ENCODE data around the gene TMEM92.
"Not testable (repeated sequence)": the region's sequence is repeated elsewhere in the genome, so short reads cannot be mapped to it uniquely, and the experiment has no call there.

Gene TMEM92

GRCh38 chr17:50301891-50302584 lies 27.8 kb downstream of the TMEM92 start:
- no peak for DNase-seq

GRCh38 chr17:50303051-50303450 lies 28.8 kb downstream of the TMEM92 start:
- no peak for DNase-seq

GRCh38 chr17:50303596-50303995 lies 29.3 kb downstream of the TMEM92 start:
- no peak for DNase-seq

GRCh38 chr17:50304781-50305404 lies 30.6 kb downstream of the TMEM92 start:
- peak; percentile 51 for DNase-seq

- DNase-seq, result no peak
Measured at GRCh38 chr17:50307654-50308053, 33.4 kb downstream of the TMEM92 start.

GRCh38 chr17:50308666-50309065 lies 34.4 kb downstream of the TMEM92 start:
- DNase-seq, result no peak

DNA sequence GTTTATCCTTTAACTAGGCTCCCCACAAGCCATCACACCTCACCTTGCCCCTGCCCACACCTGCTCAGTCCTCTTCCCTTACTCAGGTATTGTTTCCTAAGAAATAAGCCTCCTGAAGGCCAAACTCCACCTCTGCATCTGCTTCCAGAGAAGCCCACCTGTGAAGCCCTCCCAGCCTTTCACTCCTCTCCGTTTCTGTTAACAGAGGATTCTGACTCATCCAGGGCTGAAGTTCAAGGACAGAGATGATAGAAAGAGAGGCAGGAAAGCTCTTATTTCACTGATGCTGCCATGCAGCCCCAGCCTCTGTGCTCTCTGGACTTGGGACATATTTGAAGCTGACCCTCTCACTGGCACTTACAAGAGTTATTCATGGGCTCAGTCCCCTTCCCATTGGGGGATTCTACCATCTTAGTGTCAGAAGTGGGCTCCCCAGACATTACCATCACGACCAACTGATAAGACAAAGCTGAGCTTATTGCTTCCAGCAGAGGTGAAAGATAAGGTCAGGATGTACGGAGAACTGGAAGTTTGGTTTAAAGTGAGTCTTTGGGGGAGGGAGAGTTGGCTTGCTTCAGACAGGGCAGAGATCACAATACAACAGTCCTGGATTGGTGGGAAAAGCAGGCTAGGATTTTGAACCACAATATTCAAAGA lies 36.3 kb downstream of the TMEM92 start:
- no peak for DNase-seq

DNA sequence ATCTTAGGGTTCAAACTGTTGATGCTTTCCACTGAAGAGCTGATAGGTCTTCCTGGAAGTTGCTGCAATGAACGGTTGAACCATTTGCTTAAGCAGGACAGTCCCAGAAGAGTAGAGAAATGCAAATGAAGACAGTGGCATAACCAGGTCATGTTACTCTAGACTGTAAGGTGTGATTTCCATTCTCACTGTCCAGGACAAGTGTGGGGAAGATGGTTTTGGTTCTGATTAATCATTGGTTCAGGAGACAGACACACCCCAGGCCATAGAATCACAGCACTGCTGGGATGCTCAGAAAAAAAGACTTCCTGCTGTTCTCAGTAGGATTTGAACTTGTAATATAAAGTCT lies 36.8 kb downstream of the TMEM92 start:
- DNase-seq, result no peak

DNA sequence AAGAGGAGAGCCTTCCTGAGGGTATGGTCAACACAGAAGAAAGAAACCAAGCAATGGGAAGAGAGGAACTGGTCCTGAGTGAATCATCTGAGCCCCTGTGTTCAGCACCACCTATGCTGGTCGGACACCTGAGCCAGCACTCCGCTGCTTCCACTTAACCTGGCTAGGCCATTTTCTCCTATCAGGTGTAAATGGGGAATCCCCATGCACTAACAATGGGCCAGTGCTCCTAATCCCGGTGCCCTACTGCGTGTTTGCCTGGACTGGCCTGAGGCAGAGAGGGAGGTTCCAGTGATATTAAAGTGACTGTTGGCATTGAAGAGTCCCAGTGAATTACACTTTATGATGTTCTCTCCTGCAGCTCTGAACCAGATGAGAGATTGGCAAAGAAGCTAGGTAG lies 37.2 kb downstream of the TMEM92 start:
- DNase-seq, result no peak

GRCh38 chr17:50312308-50312707 lies 38.0 kb downstream of the TMEM92 start:
- no peak for DNase-seq

DNA sequence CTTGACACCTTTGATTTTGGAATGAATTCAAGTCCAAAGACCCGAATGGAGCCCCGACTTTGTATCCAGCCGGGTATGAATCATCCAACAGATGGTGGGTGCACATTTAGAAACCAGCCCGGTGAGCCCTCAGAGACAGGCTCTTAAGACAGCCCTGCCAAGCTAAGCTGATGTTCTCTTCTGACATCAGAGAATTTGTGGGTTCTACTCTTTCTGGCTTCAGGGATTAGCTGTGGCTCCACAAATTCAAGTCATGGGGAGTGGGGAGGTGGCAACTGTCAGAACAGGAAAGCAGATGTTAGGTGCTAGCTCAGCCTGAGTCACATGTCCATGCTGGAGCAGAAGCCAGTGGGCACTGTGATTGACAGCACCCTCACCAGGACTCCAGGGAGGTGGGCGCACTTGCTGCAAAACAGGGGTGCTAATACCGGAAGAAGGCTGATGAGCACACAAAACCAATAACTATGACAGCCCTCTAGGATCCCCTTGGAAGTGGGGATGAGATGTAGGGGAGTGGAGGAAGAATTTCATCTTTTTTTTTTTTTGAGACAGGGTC lies 40.3 kb downstream of the TMEM92 start:
- no peak for DNase-seq

DNA sequence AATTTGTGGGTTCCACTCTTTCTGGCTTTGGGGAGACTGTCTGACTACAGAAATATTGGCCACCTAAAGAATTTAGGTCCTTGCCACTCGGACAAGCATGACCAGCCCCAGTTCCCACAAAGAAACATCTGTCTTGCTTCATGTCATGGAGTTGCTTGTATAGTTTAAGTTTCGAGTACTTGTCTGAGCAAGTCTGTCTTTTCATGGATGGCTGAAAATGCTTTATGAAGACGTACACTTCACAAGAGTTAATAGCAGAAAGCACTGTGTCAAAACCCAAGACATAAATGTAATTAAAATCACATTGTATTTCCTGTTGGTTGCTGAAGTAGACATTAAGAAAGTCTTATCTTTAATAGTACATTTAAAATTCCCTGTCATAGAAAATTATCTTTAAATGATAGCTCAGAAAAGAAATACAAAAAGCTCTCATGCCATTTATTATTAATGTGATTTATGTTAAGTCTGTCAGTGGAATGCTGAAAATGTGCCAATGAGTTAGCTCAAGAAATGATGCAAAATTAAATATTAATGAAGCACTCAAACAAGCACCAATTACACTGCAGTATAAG lies 41.8 kb downstream of the TMEM92 start:
- DNase-seq, result no peak

GRCh38 chr17:50316660-50317059 lies 42.4 kb downstream of the TMEM92 start:
- DNase-seq, result not testable (repeated sequence)

GRCh38 chr17:50317121-50317520 lies 42.9 kb downstream of the TMEM92 start:
- no peak for DNase-seq

DNA sequence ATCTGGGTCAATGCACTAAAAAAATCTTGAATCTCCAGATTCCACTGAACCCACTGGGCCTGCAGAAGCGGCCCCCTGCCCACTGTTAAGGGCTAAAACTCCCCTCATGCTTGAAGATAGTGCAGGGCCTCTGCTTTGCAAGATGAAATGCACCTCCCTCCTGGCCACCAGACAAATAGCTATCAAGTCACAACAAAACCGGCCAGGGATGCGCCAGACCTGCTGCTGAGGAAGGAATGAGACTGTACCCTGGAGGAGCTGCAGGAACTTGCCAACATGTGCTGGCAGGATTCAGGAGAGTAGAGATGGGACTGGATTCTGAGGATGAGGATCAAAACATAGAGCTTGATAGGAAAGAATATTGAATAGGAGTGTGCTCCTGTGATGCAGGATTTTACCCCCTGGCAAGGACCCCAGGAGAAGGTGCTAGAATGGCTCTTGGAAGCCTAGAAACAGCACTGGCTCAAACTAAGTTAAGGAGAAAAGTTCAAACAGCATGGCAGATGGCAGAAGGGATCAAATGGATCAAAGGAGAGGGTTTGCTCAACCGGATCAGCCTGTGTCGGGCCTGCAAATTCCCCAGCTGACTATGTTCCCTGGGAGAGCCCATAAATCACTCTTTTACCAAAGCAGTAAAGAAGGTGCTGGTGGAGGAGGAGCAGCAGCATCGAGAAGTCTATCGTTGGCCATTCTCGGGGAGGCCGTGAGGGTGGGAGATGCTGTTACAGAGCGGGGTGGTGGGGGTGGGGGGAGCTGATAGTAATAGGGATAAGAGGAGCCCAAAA lies 44.4 kb downstream of the TMEM92 start:
- DNase-seq, result no peak

- DNase-seq, result no peak
Measured at GRCh38 chr17:50319306-50320004, 45.2 kb downstream of the TMEM92 start.

GRCh38 chr17:50322271-50322670 lies 48.0 kb downstream of the TMEM92 start:
- DNase-seq, result no peak

- no peak for DNase-seq
Measured at GRCh38 chr17:50323060-50323459, 48.8 kb downstream of the TMEM92 start.

DNA sequence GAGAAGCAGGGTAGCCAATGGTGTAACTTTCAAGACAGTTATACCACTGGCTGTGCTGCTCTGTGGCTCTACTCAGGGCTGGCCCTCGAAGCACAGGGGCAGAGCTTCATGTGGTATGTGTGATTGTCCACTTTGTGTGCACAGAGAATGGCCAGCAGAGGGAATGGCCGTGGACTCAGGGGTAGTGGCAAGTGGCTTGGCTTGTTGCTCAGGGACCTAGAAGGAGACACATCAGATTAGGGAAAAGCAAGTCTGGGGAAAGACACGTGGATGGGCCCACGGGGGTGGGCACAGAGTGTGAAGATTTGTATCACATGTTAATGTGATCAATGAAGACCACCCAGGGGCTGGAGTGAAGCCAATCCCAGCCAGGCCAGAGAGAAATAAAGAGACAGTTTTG lies 51.6 kb downstream of the TMEM92 start:
- DNase-seq, result no peak

DNA sequence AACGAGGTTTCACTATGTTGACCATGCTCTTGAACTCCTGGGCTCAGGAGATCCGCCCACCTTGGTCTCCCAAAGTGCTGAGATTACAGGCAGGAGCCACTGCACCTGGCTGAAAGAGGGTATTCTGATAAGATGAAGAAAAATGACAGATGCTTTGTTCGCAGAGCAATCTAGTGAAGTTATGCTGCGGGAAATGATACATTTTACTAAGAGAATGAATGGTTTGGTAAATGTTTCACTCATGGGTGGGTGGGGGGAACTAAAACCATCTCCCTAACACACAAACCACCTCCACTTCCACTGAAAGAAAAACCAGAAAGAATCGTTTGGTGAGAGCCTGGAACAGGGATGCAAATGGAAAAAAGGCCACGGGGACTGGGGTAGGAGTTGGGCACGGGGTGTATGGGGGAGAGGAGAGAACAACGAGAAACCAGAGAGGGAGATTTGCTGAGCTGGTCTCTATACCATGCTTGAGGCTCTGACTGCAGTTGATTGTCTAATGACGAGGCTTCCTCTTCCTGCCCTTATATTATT lies 52.6 kb downstream of the TMEM92 start:
- no peak for DNase-seq
